Spleen (tissue), 7 donors: ENCODE measurements around the gene MGRN1.

Source experiments
- CTCF ChIP-seq, 11 experiments: fragments of 200-600 bp in 7 of 11; fragments of 450-650 bp in 4 of 11; sonication (generic) in 4 of 11; IDR thresholded peaks in 8 of 11; conservative IDR thresholded peaks in 3 of 11; 1 replicate in 7 of 11; 2 replicates in 4 of 11; pipeline versions ENCODE4 v1.4.0 to v1.8.0; 2016 to 2021; ENCODE audit warnings: antibody characterized with exemption in 11 of 11, inconsistent platforms in 4 of 11, mild to moderate bottlenecking in 1 of 11
- POLR2A ChIP-seq, 3 donors: fragments of 450-650 bp; IDR thresholded peaks; one replicate each; pipeline ENCODE4 v1.5.1; 2017; ENCODE audit warnings: antibody characterized with exemption in 3 of 3, mild to moderate bottlenecking in 1 of 3
- donor health status: DM: no; HTN: no; CAD: no; lungs with moderate emphysema.
- donor health status: DM: no; HTN: no; CAD: no.
- donor health status: DM: no; HTN: no; CAD: no.

GRCh38 chr16:4607841-4608703, 16.6 kb upstream of the MGRN1 start:
- TF ChIP-seq CTCF (IDR thresholded peaks at IDR 0.05 in 8 of 11, conservative IDR thresholded peaks at IDR 0.05 in 3 of 11) (no peak), POLR2A (IDR thresholded peaks at IDR 0.05) (no peak)
